Body of pancreas (tissue), 4 donors: ENCODE data around the gene RASGRF1.

Experiments
- POLR2A ChIP-seq, 3 donors: fragments of 450-650 bp; IDR thresholded peaks; one replicate each; pipeline ENCODE4 v1.6.1; 2016; ENCODE audit warnings: antibody characterized with exemption in 3 of 3, mild to moderate bottlenecking in 2 of 3
- TF ChIP-seq, protein P1 (sequence below), 7 experiments: fragments of 450-650 bp in 4 of 7; fragments of 200-600 bp in 3 of 7; sonication (generic) in 3 of 7; IDR thresholded peaks; one replicate each; pipeline ENCODE4 v1.5.1; 2016 to 2019; ENCODE audit warnings: antibody characterized with exemption in 7 of 7

GRCh38 chr15:79136434-79137046 is 46.0 kb upstream of the RASGRF1 start:
- TF ChIP-seq, protein P1, sequence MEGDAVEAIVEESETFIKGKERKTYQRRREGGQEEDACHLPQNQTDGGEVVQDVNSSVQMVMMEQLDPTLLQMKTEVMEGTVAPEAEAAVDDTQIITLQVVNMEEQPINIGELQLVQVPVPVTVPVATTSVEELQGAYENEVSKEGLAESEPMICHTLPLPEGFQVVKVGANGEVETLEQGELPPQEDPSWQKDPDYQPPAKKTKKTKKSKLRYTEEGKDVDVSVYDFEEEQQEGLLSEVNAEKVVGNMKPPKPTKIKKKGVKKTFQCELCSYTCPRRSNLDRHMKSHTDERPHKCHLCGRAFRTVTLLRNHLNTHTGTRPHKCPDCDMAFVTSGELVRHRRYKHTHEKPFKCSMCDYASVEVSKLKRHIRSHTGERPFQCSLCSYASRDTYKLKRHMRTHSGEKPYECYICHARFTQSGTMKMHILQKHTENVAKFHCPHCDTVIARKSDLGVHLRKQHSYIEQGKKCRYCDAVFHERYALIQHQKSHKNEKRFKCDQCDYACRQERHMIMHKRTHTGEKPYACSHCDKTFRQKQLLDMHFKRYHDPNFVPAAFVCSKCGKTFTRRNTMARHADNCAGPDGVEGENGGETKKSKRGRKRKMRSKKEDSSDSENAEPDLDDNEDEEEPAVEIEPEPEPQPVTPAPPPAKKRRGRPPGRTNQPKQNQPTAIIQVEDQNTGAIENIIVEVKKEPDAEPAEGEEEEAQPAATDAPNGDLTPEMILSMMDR (IDR thresholded peaks at IDR 0.05): no peak
- TF ChIP-seq POLR2A (IDR thresholded peaks at IDR 0.05): no peak
